ENCODE results near the gene MAD1L1. TPM values are rescaled to one million over a fixed set of nuclear protein-coding genes. Genes with fewer than 3 reads are reported as not detected.

Gene MAD1L1
- total RNA-seq, 1 donor from 2014 or later = 48.4 TPM

DNA sequence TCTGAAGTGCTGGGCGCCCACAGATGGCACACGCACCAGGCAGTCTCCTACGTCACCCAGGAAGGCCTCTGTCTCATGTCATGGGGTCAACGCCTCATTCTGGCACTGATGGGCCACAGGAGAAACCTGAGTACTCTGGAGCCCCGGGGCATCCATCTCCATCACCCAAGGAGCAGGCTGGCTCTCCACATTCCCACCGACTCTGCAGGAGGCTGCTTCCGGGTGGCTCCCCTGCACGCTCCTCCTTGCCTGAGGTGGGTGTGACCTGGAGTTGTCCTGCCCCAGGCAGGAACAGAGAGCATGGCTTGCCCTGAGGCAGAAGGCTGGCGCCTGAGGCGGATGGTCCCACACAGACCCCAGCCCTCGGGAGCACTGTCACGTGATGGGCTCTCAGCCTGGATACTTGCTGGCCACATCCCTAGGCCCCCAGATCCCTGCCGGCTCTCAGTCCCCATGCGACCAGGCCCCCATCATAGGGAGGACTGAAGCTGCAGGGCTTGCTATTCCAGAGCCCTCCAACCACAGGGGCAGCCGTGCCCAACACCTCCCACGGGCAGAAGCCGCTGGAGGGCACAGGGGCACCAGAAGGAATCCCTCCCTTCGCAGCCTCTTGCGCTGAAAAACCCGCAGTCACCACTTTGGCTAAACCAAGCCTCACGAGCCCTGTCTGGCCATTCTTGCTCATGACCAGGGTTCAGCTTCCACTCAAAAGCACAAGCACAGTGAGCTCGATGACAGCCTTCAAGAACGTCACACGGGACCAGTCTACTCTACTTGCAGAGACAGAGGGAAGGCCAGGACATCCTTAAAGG is 80.7 kb downstream of the MAD1L1 start:
- Histone ChIP-seq H3K27ac (no peak overlapping the region), H3K36me3 (no peaks in the 10 kb centered on the region), H3K4me1 (peaks cover 2% of the 10 kb centered on the region), H3K4me3 (no peak overlapping the region), H3K9me3 (no peaks in the 10 kb centered on the region), H3K27me3 (no peaks in the 10 kb centered on the region)
- TF ChIP-seq, protein P1, sequence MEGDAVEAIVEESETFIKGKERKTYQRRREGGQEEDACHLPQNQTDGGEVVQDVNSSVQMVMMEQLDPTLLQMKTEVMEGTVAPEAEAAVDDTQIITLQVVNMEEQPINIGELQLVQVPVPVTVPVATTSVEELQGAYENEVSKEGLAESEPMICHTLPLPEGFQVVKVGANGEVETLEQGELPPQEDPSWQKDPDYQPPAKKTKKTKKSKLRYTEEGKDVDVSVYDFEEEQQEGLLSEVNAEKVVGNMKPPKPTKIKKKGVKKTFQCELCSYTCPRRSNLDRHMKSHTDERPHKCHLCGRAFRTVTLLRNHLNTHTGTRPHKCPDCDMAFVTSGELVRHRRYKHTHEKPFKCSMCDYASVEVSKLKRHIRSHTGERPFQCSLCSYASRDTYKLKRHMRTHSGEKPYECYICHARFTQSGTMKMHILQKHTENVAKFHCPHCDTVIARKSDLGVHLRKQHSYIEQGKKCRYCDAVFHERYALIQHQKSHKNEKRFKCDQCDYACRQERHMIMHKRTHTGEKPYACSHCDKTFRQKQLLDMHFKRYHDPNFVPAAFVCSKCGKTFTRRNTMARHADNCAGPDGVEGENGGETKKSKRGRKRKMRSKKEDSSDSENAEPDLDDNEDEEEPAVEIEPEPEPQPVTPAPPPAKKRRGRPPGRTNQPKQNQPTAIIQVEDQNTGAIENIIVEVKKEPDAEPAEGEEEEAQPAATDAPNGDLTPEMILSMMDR (IDR thresholded peaks at IDR 0.05) = no peak
- intact Hi-C loops (cut with DNase I) = no loop called here
- no peak for DNase-seq
- ATAC-seq = no peak

DNA sequence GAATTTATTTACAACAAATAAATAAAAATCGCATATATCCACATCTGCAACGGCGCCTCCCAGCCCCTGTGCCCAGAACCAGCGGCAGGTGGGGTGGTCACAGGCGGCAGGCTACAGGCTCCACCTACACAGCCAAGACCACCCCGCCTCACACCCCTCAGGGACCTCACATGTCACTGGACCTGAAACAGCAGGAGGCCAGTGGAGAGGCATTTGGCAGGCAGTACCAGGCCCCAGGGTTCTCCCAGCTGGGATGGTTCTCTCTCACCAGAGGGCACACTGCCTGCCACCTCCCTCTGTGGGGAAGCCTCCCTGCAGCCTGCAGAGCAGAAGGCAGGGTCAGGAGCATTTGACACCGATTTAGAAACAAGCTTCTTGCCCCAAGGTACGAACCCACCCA is 81.5 kb downstream of the MAD1L1 start:
- TF ChIP-seq, protein P1 (IDR thresholded peaks at IDR 0.05) = no peak
- Histone ChIP-seq H3K36me3 (peaks cover 2% of the 10 kb centered on the region), H3K27me3 (no peaks in the 10 kb centered on the region), H3K9me3 (no peaks in the 10 kb centered on the region), H3K4me3 (no peak overlapping the region), H3K4me1 (no peaks in the 10 kb centered on the region), H3K27ac (no peak overlapping the region)
- intact Hi-C loops (cut with DNase I) = no loop called here
- DNase-seq = no peak
- ATAC-seq = no peak

DNA sequence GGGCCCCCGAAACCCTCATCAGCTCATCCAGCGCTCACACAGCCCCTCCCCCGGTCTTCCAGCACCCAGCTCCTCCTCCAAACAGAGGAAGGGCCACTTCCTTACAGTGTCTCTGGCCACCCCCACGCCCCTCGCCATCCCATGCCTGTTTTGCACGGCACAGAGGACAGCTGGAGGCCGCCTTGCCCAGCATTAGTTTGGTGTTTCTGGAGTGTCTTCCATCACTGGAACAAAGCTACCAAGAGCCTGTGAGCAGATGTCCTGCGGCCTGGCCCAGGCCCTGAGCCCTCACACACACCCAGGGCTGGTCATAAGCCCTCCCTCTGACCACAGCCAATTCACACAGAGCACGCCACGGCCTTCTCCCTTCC is 82.3 kb downstream of the MAD1L1 start:
- Histone ChIP-seq H3K27me3 (no peaks in the 10 kb centered on the region), H3K4me3 (no peak overlapping the region), H3K4me1 (no peaks in the 10 kb centered on the region), H3K9me3 (no peaks in the 10 kb centered on the region), H3K36me3 (peaks cover 7% of the 10 kb centered on the region), H3K27ac (no peak overlapping the region)
- intact Hi-C loops (cut with DNase I) = no loop called here
- TF ChIP-seq, protein P1 (IDR thresholded peaks at IDR 0.05) = no peak
- DNase-seq (no peak), ATAC-seq (no peak)

DNA sequence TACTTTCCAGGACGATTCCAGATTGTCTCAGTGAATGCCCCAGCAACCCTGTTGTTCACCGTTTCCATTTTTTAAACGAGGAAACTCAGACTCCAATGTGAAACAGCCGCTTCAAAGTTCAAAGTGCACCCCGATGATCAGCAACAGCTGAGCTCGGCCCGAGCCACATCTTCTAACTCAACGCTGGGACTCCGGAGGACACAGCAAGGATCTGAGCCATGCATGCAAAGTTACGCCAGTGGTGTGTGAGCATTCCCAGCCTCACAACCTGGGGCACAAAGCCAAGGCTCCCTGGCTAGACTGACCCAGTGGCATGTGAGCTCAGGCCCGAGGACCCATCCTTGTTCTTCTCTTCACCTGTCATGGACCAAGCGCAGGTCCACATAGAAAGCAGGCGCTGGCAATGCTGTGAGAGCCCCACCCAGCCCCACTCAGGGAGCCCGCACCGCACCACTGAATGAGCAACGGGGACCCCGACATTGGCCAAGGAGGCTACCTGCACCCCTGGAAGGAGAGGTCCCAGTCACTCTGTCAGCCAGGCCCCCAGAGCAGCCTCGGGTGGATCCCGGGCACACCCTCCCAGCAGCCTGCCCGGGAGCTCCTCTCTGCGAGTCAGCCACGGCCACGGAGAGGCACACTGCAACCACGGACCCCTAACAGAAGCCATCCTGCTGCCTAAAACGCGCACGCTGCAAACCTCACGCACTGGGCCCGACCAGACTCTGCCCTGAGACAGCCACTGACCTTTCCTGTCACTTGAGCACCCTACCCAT is 82.9 kb downstream of the MAD1L1 start:
- intact Hi-C loops (cut with DNase I) = no loop called here
- peaks cover 13% of the 10 kb centered on the region for H3K36me3 ChIP-seq
- TF ChIP-seq, protein P1 (IDR thresholded peaks at IDR 0.05) = no peak
- no peak overlapping the region for H3K27ac ChIP-seq
- H3K9me3 ChIP-seq = no peaks in the 10 kb centered on the region
- no peaks in the 10 kb centered on the region for H3K27me3 ChIP-seq
- DNase-seq = no peak
- no peak for ATAC-seq
- no peaks in the 10 kb centered on the region for H3K4me1 ChIP-seq
- H3K4me3 ChIP-seq = no peak overlapping the region

DNA sequence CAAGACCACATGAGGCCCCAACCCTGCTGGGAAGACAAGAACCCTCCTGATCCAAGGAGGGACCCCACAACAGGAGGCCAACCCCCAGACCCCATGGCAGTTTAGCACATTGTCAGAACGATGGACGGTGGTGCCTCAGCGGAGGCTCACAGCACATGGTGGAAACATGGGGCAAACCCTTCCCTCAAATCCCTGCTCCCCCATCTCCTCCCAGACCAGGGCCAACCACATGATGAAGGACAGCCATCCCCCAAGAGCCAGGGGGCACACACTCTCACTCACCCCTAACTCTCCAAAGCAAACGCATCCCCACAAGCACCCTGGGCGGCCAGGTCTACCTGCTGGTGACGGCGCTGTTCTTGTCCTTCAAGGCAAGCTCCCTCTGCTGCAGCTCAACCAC is 83.9 kb downstream of the MAD1L1 start:
- ATAC-seq (no peak), DNase-seq (no peak)
- intact Hi-C loops (cut with DNase I) = no loop called here
- no peak overlapping the region for H3K4me3 ChIP-seq
- TF ChIP-seq, protein P1 (IDR thresholded peaks at IDR 0.05) = no peak
- no peaks in the 10 kb centered on the region for H3K4me1 ChIP-seq
- H3K27ac ChIP-seq = no peak overlapping the region
- H3K9me3 ChIP-seq = no peaks in the 10 kb centered on the region
- H3K36me3 ChIP-seq = peaks cover 18% of the 10 kb centered on the region
- H3K27me3 ChIP-seq = no peaks in the 10 kb centered on the region

All from upper lobe of right lung (tissue), 1 donor.